Measurements from ENCODE around the gene CNNM1. TPM values are rescaled to one million over a fixed set of nuclear protein-coding genes. Genes with fewer than 3 reads are reported as not detected.

The CNNM1 gene
- total RNA-seq, 1 donor from 2014 or later = 0.20 TPM

- H3K27ac Mint-ChIP-seq (ENCODE audit: unreplicated experiment) = no peak overlapping the region
- H3K9me3 Mint-ChIP-seq (ENCODE audit: low read depth) = no peaks in the 10 kb centered on the region
- H3K36me3 Mint-ChIP-seq (ENCODE audit: low read depth) = peaks cover 12% of the 10 kb centered on the region
- no peak for TF ChIP-seq CTCF (IDR thresholded peaks at IDR 0.05)
- peaks cover 2% of the 10 kb centered on the region for H3K27me3 Mint-ChIP-seq (ENCODE audit: low read depth)
- H3K4me3 Mint-ChIP-seq (ENCODE audit: unreplicated experiment) = no peak overlapping the region
- H3K4me1 Mint-ChIP-seq (ENCODE audit: low read depth) = peaks cover 25% of the 10 kb centered on the region
- DNase-seq (ENCODE audit: low spot score) = no peak
Measured at GRCh38 chr10:99393683-99394082, 64.5 kb downstream of the CNNM1 start.

GRCh38 chr10:99394256-99394655 lies 65.1 kb downstream of the CNNM1 start:
- H3K4me3 Mint-ChIP-seq (ENCODE audit: unreplicated experiment) = no peak overlapping the region
- H3K27me3 Mint-ChIP-seq (ENCODE audit: low read depth) = peaks cover 2% of the 10 kb centered on the region
- no peak for TF ChIP-seq CTCF (IDR thresholded peaks at IDR 0.05)
- no peaks in the 10 kb centered on the region for H3K9me3 Mint-ChIP-seq (ENCODE audit: low read depth)
- H3K4me1 Mint-ChIP-seq (ENCODE audit: low read depth) = peaks cover 25% of the 10 kb centered on the region
- DNase-seq (ENCODE audit: low spot score) = no peak
- peaks cover 12% of the 10 kb centered on the region for H3K36me3 Mint-ChIP-seq (ENCODE audit: low read depth)
- H3K27ac Mint-ChIP-seq (ENCODE audit: unreplicated experiment) = no peak overlapping the region

GRCh38 chr10:99394761-99395386 lies 65.7 kb downstream of the CNNM1 start:
- H3K27me3 Mint-ChIP-seq (ENCODE audit: low read depth) = peaks cover 2% of the 10 kb centered on the region
- no peak overlapping the region for H3K4me3 Mint-ChIP-seq (ENCODE audit: unreplicated experiment)
- no peak for DNase-seq (ENCODE audit: low spot score)
- no peak overlapping the region for H3K27ac Mint-ChIP-seq (ENCODE audit: unreplicated experiment)
- peaks cover 25% of the 10 kb centered on the region for H3K4me1 Mint-ChIP-seq (ENCODE audit: low read depth)
- H3K36me3 Mint-ChIP-seq (ENCODE audit: low read depth) = peaks cover 12% of the 10 kb centered on the region
- TF ChIP-seq CTCF (IDR thresholded peaks at IDR 0.05) = no peak
- no peaks in the 10 kb centered on the region for H3K9me3 Mint-ChIP-seq (ENCODE audit: low read depth)

- no peak for DNase-seq (ENCODE audit: low spot score)
- Mint-ChIP-seq H3K27me3 (ENCODE audit: low read depth) (no peaks in the 10 kb centered on the region), H3K36me3 (ENCODE audit: low read depth) (peaks cover 12% of the 10 kb centered on the region), H3K4me3 (ENCODE audit: unreplicated experiment) (no peak overlapping the region), H3K4me1 (ENCODE audit: low read depth) (peaks cover 25% of the 10 kb centered on the region), H3K27ac (ENCODE audit: unreplicated experiment) (peak overlapping the region; percentile 9), H3K9me3 (ENCODE audit: low read depth) (no peaks in the 10 kb centered on the region)
- no peak for TF ChIP-seq CTCF (IDR thresholded peaks at IDR 0.05)
Measured at GRCh38 chr10:99395750-99396445, 66.7 kb downstream of the CNNM1 start.

- TF ChIP-seq CTCF (IDR thresholded peaks at IDR 0.05) = no peak
- peaks cover 25% of the 10 kb centered on the region for H3K4me1 Mint-ChIP-seq (ENCODE audit: low read depth)
- H3K27me3 Mint-ChIP-seq (ENCODE audit: low read depth) = no peaks in the 10 kb centered on the region
- H3K36me3 Mint-ChIP-seq (ENCODE audit: low read depth) = peaks cover 12% of the 10 kb centered on the region
- DNase-seq (ENCODE audit: low spot score) = no peak
- H3K9me3 Mint-ChIP-seq (ENCODE audit: low read depth) = no peaks in the 10 kb centered on the region
- H3K4me3 Mint-ChIP-seq (ENCODE audit: unreplicated experiment) = no peak overlapping the region
- no peak overlapping the region for H3K27ac Mint-ChIP-seq (ENCODE audit: unreplicated experiment)
Measured at GRCh38 chr10:99396471-99396870, 67.3 kb downstream of the CNNM1 start.

Data from chondrocyte (in vitro differentiated cells).